ENCODE results near the gene RNF150. TPM values are rescaled to one million over a fixed set of nuclear protein-coding genes. Genes with fewer than 3 reads are reported as not detected.
A peak's percentile ranks its signal among the peaks of the same experiment; 100 is the strongest.

Gene RNF150
- total RNA-seq, 4 donors from 2014 or later = 1.6 to 21.2 (median 4.9) TPM

DNA sequence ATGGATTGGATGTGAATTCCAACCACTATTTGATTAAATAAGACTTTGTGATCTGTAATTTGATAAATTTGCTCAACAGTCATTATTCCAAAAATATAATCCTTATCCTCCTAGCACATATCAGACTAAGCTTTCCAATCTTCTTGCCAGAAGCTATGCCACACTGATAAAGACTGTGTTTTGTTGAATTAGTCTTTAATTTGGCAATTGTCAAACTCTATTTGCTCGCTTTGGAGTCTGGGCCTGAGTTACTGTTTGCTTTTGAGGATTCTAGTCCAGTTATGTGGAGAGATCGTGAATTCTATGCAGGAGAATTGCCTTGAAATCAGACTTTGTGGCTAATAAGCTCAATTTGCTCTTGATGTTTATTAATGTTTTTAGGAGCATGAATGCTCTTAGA is 10.9 kb upstream of the RNF150 start:
- in situ Hi-C loops (cut with MboI; ENCODE audit: low sequenced_read_pairs in 4 of 4) (loop anchor here in 1 of 4 donors (25.0 kb wide), 1 partner anchor 607 kb away; no protein-coding TSS in a partner anchor), intact Hi-C loops (cut with DNase I; ENCODE audit: low total_unique reads) (loop anchor here (10.0 kb wide), 1 partner anchor 1701 kb away; the partner anchor contains the start of gene INPP4B)
- TF ChIP-seq, protein P1, sequence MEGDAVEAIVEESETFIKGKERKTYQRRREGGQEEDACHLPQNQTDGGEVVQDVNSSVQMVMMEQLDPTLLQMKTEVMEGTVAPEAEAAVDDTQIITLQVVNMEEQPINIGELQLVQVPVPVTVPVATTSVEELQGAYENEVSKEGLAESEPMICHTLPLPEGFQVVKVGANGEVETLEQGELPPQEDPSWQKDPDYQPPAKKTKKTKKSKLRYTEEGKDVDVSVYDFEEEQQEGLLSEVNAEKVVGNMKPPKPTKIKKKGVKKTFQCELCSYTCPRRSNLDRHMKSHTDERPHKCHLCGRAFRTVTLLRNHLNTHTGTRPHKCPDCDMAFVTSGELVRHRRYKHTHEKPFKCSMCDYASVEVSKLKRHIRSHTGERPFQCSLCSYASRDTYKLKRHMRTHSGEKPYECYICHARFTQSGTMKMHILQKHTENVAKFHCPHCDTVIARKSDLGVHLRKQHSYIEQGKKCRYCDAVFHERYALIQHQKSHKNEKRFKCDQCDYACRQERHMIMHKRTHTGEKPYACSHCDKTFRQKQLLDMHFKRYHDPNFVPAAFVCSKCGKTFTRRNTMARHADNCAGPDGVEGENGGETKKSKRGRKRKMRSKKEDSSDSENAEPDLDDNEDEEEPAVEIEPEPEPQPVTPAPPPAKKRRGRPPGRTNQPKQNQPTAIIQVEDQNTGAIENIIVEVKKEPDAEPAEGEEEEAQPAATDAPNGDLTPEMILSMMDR (IDR thresholded peaks at IDR 0.05 in 4 of 5, conservative IDR thresholded peaks at IDR 0.05 in 1 of 5) = no peak
- no peak for TF ChIP-seq POLR2A (IDR thresholded peaks at IDR 0.05)
- no peaks in the 10 kb centered on the region for H3K9me3 ChIP-seq
- H3K4me1 ChIP-seq = no peaks in the 10 kb centered on the region
- no peak for DNase-seq
- no peak for ATAC-seq
- H3K4me3 ChIP-seq = no peak overlapping the region
- no peak overlapping the region for H3K27ac ChIP-seq
- H3K36me3 ChIP-seq = no peaks in the 10 kb centered on the region
- H3K27me3 ChIP-seq = no peaks in the 10 kb centered on the region

DNA sequence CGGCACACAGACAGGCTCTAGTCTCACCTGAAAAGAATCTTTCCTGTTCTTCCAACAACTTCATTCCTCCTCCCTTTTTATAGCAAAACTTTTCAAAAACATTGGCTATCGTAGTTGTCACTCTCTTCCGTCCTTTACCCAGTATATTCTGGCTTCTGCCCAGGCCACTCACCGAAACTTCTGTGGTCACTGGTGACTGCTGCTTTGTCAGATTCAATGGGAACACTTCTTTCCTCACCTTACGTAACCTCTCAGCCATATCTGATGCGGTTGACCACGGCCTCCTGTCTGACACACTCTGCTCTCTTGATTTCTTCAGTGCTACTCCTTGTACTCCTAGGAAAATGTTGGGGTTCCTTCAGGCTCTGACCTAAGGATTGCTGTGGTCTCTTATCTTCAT is 9.2 kb upstream of the RNF150 start:
- no peaks in the 10 kb centered on the region for H3K4me1 ChIP-seq
- no peaks in the 10 kb centered on the region for H3K27me3 ChIP-seq
- peak in 1 of 2 donors; percentile 14 for ATAC-seq
- no peak overlapping the region for H3K27ac ChIP-seq
- no peaks in the 10 kb centered on the region for H3K36me3 ChIP-seq
- intact Hi-C loops (cut with DNase I; ENCODE audit: low total_unique reads) (loop anchor here (10.0 kb wide), 1 partner anchor 1702 kb away; the partner anchor contains the start of gene INPP4B), in situ Hi-C loops (cut with MboI; ENCODE audit: low sequenced_read_pairs in 4 of 4) (loop anchor here in 1 of 4 donors (25.0 kb wide), 1 partner anchor 605 kb away; no protein-coding TSS in a partner anchor)
- H3K9me3 ChIP-seq = no peaks in the 10 kb centered on the region
- DNase-seq = no peak
- no peak overlapping the region for H3K4me3 ChIP-seq
- no peak for TF ChIP-seq POLR2A (IDR thresholded peaks at IDR 0.05)
- TF ChIP-seq, protein P1 (IDR thresholded peaks at IDR 0.05 in 4 of 5, conservative IDR thresholded peaks at IDR 0.05 in 1 of 5) = no peak

DNA sequence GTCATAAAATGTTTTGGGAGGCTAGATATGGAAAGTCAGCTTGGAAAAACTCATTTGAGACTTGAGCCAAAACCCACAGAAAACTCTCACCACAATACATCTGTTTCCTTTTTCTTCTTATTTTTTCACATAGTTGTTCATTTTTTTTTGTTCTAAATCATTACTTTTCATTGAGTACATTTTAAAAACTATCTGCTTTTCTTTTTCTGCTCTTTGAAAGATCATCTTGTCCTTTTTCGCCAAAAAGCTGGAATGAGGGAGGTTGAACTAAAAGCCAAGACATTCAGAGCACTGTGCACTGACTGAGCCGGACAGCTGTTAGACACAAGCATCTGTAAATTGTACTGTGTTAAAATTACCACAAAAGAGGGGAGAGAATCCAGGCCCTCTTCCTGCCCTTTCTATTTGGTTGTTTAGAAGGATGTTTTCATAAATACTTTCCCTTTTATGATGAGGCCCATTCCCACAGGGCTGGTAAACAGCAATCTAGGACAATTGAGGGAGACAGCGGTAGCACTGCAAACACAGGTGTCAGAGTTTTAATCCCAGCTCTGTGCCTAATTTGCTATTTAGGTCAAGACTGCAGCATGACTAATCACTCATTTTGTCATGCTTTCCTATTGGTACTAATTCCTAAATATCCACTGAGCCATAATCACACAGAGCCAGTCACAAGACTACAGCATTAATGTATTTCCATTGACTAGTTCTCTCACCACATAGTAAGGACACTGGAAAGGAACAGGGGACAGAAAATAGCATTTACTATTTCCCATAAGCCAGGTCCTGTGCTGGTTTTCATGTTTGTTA is 7.3 kb upstream of the RNF150 start:
- H3K27ac ChIP-seq = no peak overlapping the region
- in situ Hi-C loops (cut with MboI; ENCODE audit: low sequenced_read_pairs in 4 of 4) = loop anchor here in 1 of 4 donors (25.0 kb wide), 1 partner anchor 603 kb away; no protein-coding TSS in a partner anchor

DNA sequence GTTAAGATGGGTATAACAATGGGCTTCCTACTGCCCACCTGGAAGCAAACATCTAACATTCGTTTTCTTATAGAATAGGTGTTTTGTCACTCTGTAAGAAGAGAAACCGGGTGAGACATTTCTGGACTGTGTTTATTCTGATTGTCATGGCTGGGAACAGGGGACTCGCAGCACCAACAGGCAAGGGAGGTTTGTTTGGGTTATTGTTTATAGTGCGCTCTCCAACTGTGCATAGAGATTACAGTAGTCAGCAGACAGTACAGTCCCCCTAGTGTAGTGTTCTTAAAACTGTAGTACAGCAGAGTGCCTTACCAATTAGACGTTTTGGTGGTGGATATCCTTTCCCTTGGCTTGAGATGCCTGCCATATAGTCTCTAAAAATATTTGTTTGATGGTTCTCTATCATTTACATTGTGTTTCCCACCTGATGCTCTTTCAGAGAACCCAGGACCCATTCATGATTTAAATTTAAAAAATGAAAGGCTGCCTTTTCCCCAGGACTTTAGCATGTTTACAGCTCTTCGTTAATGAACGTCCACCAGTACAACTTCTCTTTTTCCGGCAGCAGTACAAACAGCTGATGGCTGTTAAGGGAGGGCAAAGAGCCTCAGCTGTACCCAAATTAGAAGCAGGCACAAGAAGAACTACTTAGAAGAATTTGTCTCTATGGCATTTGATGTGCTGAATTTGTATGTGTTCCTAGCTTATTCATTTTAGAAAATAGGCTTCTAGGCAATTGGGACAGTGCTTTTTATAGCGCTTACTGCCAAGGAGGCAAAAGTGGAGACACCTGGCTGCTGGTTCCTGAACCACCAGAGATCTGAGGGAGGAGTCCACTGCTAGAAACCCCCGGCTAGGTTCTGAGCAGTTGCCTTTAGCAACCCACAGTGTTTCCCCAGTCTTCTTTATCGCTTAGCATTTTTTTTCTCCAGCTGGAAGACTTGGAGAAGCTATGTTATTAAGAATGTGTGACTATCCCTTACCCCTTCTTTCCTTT is 1.0 kb upstream of the RNF150 start:
- Histone ChIP-seq H3K27me3 (no peaks in the 10 kb centered on the region), H3K4me1 (peaks cover 14 to 24% of the 10 kb centered on the region in 2 donors), H3K27ac (peak overlapping the region in 3 of 4 donors; percentile 53 to 76 (median 71)), H3K36me3 (no peaks in the 10 kb centered on the region), H3K4me3 (peak overlapping the region; percentile 72 to 94 (median 84)), H3K9me3 (no peaks in the 10 kb centered on the region)
- intact Hi-C loops (cut with DNase I; ENCODE audit: low total_unique reads) (loop anchor here (1.0 to 5.0 kb wide), 5 partner anchors 202 to 827 kb away; partner anchors contain the start of gene ELMOD2), in situ Hi-C loops (cut with MboI; ENCODE audit: low sequenced_read_pairs in 4 of 4) (loop anchor here in 2 of 4 donors (5.0 to 25.0 kb wide), 3 partner anchors 269 to 597 kb away; no protein-coding TSS in a partner anchor)
- no peak for ATAC-seq
- TF ChIP-seq POLR2A (IDR thresholded peaks at IDR 0.05) = no peak
- TF ChIP-seq, protein P1 (IDR thresholded peaks at IDR 0.05 in 4 of 5, conservative IDR thresholded peaks at IDR 0.05 in 1 of 5) = no peak
- no peak for DNase-seq

More for the DNA sequence above, 7.3 kb upstream of the RNF150 start:
- Histone ChIP-seq H3K4me3 (no peak overlapping the region), H3K36me3 (no peaks in the 10 kb centered on the region), H3K4me1 (no peaks in the 10 kb centered on the region), H3K9me3 (no peaks in the 10 kb centered on the region), H3K27me3 (no peaks in the 10 kb centered on the region)
- TF ChIP-seq, protein P1 (IDR thresholded peaks at IDR 0.05 in 4 of 5, conservative IDR thresholded peaks at IDR 0.05 in 1 of 5) = no peak
- no peak for TF ChIP-seq POLR2A (IDR thresholded peaks at IDR 0.05)
- peak in 1 of 2 donors; percentile 42 for ATAC-seq
- no peak for DNase-seq
- intact Hi-C loops (cut with DNase I; ENCODE audit: low total_unique reads) = loop anchor here (10.0 kb wide), 1 partner anchor 1704 kb away; the partner anchor contains the start of gene INPP4B
